HG03280 (cell line): ENCODE measurements around the gene MAD1L1.
"Not testable (repeated sequence)": the region's sequence is repeated elsewhere in the genome, so short reads cannot be mapped to it uniquely, and the experiment has no call there.

Experiments used
- ATAC-seq: cut with Tn5 transposase; IDR thresholded peaks from one replicate; pipeline ENCODE4 v1.9.1; 2021; ENCODE audit warnings: mild to moderate bottlenecking, moderate library complexity; ENCODE audit not compliant: unreplicated experiment

Gene MAD1L1

DNA sequence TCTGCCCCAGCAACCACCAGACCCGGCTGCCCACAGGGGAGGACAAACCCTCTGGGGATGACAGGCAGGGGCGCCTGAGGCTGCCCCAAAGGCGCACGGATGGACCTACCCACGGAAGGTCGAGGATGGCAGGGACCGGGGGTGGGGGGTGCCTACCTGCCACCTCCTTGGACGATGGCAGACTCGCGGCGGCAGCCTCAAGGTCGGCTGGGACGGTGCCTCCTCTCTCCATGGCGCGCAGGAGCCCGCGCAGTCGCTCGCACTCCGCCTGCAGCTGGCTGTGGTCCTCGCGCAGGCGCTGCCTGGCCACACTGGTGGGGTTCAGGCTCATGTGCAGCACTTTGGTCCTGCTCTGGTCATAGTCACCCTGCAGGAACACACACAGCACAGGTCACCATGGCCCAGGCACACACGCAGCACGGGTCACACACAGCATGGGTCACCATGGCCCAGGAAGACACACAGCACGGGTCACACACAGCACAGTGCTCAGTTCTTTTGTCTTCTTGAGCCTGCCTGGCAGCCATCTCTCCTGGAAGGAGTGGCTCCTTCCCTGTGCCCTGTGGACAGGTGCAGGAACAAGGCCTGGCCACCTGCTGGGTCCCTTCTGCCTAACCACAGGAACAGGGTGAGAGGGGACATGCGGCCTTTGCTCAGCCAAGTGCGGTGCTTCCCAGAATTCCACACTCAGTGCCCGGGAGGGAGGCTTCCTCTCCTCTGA lies 296.1 kb downstream of the MAD1L1 start:
- ATAC-seq = no peak

DNA sequence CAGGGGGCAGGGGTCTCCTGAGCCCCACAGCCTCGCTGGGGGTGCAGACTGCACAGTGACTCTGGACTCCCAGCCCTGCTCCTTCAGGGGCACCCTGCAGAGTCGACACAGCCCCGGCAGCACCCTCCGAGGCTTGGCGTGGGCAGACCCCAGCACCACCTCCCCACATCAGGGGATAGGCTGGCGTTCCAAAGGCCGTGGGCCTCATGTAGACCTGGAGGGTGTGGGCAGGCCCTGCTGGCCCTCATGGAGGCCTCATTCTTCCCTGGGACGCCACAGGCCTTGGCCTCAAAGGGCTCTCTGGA lies 296.8 kb downstream of the MAD1L1 start:
- ATAC-seq = no peak

GRCh38 chr7:1935176-1936005 lies 297.4 kb downstream of the MAD1L1 start:
- no peak for ATAC-seq

DNA sequence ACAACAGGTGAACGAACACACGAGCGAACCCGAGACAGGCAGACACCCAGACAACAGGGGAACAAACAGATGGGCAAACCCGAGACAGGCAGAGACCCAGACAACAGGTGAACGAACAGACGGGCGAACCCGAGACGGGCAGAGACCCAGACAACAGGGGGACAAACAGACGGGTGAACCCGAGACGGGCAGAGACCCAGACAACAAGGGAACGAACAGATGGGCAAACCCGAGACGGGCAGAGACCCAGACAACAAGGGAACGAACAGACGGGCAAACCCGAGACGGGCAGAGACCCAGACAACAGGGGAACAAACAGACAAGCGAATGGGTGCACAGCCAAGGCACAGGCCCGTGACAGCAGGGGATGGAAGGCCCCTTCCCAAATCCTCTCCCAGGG lies 298.0 kb downstream of the MAD1L1 start:
- no peak for ATAC-seq

DNA sequence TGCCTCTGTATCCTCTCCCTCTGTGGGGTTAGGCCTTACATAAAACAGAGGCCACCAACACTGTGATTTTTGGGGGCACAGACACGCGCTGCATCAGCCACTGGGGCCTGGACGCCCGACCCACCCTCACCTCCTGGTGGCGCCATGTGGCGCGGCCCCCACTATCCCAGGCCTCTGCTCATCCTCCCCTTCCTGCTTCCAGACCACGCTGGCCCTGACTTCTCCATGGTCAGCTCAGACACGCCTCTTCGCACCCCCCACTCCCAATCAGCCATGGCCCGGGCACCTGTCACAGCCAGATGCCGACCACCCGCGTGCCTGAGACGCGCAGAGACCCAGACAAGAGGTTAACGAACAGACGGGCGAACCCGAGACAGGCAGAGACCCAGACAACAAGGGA lies 298.7 kb downstream of the MAD1L1 start:
- no peak for ATAC-seq

DNA sequence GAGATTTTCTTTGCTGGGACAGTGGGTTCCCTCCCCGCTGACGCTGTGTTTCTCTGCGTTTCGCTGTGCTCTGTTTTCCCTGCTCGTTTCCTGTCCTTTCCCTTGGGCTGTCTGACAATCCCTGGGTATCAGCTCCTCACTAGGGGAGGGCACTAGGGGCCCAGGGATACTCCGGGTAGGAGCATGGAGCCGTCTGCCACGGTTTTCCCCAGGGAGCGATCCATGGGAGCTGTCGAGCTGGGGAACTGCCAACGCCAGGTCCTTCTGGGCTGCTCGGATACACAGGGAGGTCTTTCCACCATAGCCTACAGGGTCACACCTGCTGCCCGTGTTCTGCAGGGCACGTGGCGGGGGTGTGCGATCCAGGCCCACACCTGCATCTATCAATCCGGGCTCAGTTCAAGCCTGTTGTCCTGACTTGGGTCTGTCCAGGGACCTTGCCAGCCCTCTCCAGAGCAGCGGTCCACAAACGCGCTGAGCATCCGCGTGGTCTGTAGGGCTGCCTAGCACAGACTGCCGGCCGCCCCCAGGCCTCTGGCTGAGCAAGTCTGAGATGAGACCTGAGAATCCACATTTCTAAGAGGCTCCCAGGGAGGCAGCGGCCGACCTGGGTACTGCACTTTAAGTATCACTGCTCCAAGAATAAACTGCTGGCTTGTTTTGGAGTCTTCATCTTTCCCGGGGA lies 299.5 kb downstream of the MAD1L1 start:
- ATAC-seq = no peak

GRCh38 chr7:1931951-1932270 lies 300.8 kb downstream of the MAD1L1 start:
- no peak for ATAC-seq

GRCh38 chr7:1931256-1931950 lies 301.3 kb downstream of the MAD1L1 start:
- ATAC-seq = no peak

DNA sequence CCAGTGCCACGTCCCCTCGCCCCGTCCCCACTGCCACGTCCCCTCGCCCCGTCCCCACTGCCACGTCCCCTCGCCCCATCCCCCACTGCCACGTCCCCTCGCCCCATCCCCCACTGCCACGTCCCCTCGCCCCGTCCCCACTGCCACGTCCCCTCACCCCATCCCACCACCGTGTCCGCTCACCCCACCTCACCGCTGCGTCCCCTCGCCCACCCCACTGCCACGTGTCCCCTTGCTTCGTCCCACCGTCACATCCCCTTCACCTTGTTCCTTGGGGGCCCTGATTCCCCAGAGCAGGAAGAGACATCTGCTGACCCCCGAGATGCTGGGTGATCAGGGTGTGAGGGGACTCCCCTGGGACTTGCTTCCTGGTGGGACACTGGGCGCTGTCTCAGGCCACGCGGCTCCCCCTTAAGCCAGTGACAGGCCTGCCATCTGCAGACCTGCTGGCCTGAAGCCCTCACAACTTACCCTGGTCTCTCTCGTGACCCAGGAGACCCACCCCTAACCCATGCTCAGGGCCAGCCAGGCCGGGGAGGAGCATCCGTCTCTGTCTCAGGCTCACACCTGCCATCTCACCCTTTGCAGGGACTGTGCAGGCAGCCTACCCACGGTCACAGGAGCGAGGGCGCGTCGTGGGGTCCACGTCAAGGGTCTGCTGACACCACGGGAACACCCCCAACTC lies 302.2 kb downstream of the MAD1L1 start:
- no peak for ATAC-seq

GRCh38 chr7:1929349-1929925 lies 303.3 kb downstream of the MAD1L1 start:
- not testable (repeated sequence) for ATAC-seq

- ATAC-seq = no peak
Observed at GRCh38 chr7:1928645-1929348, 303.9 kb downstream of the MAD1L1 start.

- no peak for ATAC-seq
Observed at GRCh38 chr7:1927937-1928644, 304.7 kb downstream of the MAD1L1 start.

GRCh38 chr7:1926908-1927306 lies 305.8 kb downstream of the MAD1L1 start:
- ATAC-seq = no peak

- ATAC-seq = no peak
Observed at GRCh38 chr7:1925973-1926907, 306.5 kb downstream of the MAD1L1 start.

DNA sequence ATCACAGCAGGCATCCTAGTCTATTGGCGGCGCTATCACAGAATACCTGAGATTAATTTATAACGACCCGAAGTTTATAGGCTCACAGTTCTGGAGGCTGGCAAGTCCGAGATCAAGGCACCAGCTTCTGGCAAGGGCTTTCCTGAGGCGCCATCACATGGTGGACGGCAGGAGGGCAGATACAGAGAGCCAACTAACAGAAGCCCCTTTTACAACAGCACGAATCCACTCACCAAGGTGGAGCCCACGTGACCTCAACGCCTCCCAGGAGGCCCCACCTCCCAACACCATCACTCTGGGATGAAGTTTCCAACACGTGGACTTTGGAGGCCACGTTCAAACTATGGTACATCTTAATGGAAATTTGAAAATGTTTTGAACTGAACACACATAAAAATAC lies 307.4 kb downstream of the MAD1L1 start:
- no peak for ATAC-seq

- no peak for ATAC-seq
Observed at GRCh38 chr7:1924258-1924817, 308.4 kb downstream of the MAD1L1 start.

- ATAC-seq = no peak
Observed at GRCh38 chr7:1923409-1924257, 309.1 kb downstream of the MAD1L1 start.
